ENCODE results near the gene CNTNAP2.
"Not testable (repeated sequence)": the region's sequence is repeated elsewhere in the genome, so short reads cannot be mapped to it uniquely, and the experiment has no call there.

DNA sequence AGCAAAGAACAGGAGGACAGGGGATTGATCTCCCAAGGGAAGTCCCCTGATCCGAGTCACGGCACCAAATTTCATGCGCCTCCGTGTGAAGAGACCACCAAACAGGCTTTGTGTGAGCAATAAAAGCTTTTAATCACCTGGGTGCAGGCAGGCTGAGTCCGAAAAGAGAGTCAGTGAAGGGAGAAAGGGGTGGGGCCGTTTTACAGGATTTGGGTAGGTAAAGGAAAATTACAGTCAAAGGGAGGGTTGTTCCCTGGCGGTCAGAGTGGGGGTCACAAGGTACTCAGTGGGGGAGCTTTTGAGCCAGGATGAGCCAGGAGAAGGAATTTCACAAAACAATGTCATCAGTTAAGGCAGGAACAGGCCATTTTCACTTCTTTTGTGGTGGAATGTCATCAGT, 132.1 kb downstream of the CNTNAP2 start:
- not testable (repeated sequence) for TF ChIP-seq CTCF, ZNF768, ZNF121, ZNF175 (tag by site-specific recombination; IDR thresholded peaks at IDR 0.05)
